ENCODE measurements around the gene PERM1.
"Not testable (repeated sequence)": the region's sequence is repeated elsewhere in the genome, so short reads cannot be mapped to it uniquely, and the experiment has no call there.

PERM1 gene

GRCh38 chr1:981955-982558, at the start of gene PERM1:
PERM1 (minus strand) TSS chr1:982093; CDS start chr1:981029, 1,064 bp downstream.
- no peak for DNase-seq

GRCh38 chr1:1030867-1031658, 49.2 kb upstream of the PERM1 start:
- DNase-seq = not testable (repeated sequence)

GRCh38 chr1:1027791-1028190, 45.9 kb upstream of the PERM1 start:
- no peak for DNase-seq

GRCh38 chr1:1026599-1027413, 44.9 kb upstream of the PERM1 start:
- DNase-seq = no peak

- DNase-seq = no peak
Measured at GRCh38 chr1:1025730-1026129, 43.8 kb upstream of the PERM1 start.

GRCh38 chr1:1024771-1025699, 43.1 kb upstream of the PERM1 start:
- DNase-seq = no peak

GRCh38 chr1:1024149-1024770, 42.4 kb upstream of the PERM1 start:
- no peak for DNase-seq

GRCh38 chr1:1023700-1024099, 41.8 kb upstream of the PERM1 start:
- DNase-seq = no peak

GRCh38 chr1:1022302-1023009, 40.6 kb upstream of the PERM1 start:
- DNase-seq = no peak

- DNase-seq = no peak
Measured at GRCh38 chr1:1021920-1022259, 40.0 kb upstream of the PERM1 start.

GRCh38 chr1:1021010-1021919, 39.4 kb upstream of the PERM1 start:
- DNase-seq = no peak

- no peak for DNase-seq
Measured at GRCh38 chr1:1020415-1021009, 38.6 kb upstream of the PERM1 start.

GRCh38 chr1:1020000-1020404, 38.1 kb upstream of the PERM1 start, which contains the start of gene AGRN:
AGRN (plus strand) TSS chr1:1020120; CDS start chr1:1020173, 53 bp downstream.
- DNase-seq = no peak

GRCh38 chr1:1019122-1019999, 37.5 kb upstream of the PERM1 start:
- DNase-seq = peak; percentile 77

- not testable (repeated sequence) for DNase-seq
Measured at GRCh38 chr1:1018321-1018685, 36.4 kb upstream of the PERM1 start.

GRCh38 chr1:1017397-1018320, 35.8 kb upstream of the PERM1 start:
- not testable (repeated sequence) for DNase-seq

- DNase-seq = no peak
Measured at GRCh38 chr1:1014799-1015681, 33.1 kb upstream of the PERM1 start.

Measured in CD4-positive, alpha-beta T cell treated with Interleukin-15 for 1 hour (primary cell).